Naive B cell (primary cell): ENCODE results near the gene COG1. TPM values are rescaled to one million over a fixed set of nuclear protein-coding genes. Genes with fewer than 3 reads are reported as not detected.
A peak's percentile ranks its signal among the peaks of the same experiment; 100 is the strongest.
"Not testable (repeated sequence)": the region's sequence is repeated elsewhere in the genome, so short reads cannot be mapped to it uniquely, and the experiment has no call there.

Experiments used
- ATAC-seq, 2 donors: fragments of 150-1000 bp; cut with Tn5 transposase; 2 replicates each; pipeline ENCODE4 v1.10.0; 2021; ENCODE audit warnings: low read depth in 2 of 2, mild to moderate bottlenecking in 2 of 2, moderate library complexity in 2 of 2
- DNase-seq: peaks from one replicate; pipeline ENCODE4 v3.0.0; 2022
- H3K27ac Mint-ChIP-seq, 6 donors: one replicate each; pipeline ENCODE4 v1.8.0; 2020 to 2022; ENCODE audit warnings: mild to moderate bottlenecking in 6 of 6, mixed read lengths in 6 of 6, moderate library complexity in 5 of 6, inconsistent platforms in 2 of 6
- H3K27me3 Mint-ChIP-seq, 3 donors: one replicate each; pipeline ENCODE4 v1.8.0; 2021 to 2022; ENCODE audit warnings: mixed read lengths in 3 of 3, mild to moderate bottlenecking in 1 of 3
- H3K36me3 Mint-ChIP-seq, 2 donors: one replicate each; pipeline ENCODE4 v1.8.0; 2020 to 2022; ENCODE audit warnings: mixed read lengths in 2 of 2, inconsistent platforms in 1 of 2, mild to moderate bottlenecking in 1 of 2
- H3K4me1 Mint-ChIP-seq, 3 donors: one replicate each; pipeline ENCODE4 v1.8.0; 2020 to 2022; ENCODE audit warnings: mixed read lengths in 3 of 3, inconsistent platforms in 1 of 3, mild to moderate bottlenecking in 1 of 3, moderate library complexity in 1 of 3
- H3K4me3 Mint-ChIP-seq, 8 donors: one replicate each; pipeline ENCODE4 v1.8.0; 2020 to 2022; ENCODE audit warnings: mild to moderate bottlenecking in 8 of 8, mixed read lengths in 8 of 8, moderate library complexity in 8 of 8, inconsistent platforms in 2 of 8
- H3K9me3 Mint-ChIP-seq, 7 donors: one replicate each; pipeline ENCODE4 v1.8.0; 2020 to 2022; ENCODE audit warnings: mixed read lengths in 7 of 7, mild to moderate bottlenecking in 5 of 7, inconsistent platforms in 2 of 7, moderate library complexity in 1 of 7
- polyA plus RNA-seq, 6 donors: library from polyadenylated mRNA; unstranded; fragments of 300-500 nt; fragmentation: Illumina TruSeq; gene quantifications; one replicate each; pipeline ENCODE4 v1.2.3, GENCODE V29; 2021; ENCODE audit warnings: low read depth in 6 of 6

COG1 gene, protein sequence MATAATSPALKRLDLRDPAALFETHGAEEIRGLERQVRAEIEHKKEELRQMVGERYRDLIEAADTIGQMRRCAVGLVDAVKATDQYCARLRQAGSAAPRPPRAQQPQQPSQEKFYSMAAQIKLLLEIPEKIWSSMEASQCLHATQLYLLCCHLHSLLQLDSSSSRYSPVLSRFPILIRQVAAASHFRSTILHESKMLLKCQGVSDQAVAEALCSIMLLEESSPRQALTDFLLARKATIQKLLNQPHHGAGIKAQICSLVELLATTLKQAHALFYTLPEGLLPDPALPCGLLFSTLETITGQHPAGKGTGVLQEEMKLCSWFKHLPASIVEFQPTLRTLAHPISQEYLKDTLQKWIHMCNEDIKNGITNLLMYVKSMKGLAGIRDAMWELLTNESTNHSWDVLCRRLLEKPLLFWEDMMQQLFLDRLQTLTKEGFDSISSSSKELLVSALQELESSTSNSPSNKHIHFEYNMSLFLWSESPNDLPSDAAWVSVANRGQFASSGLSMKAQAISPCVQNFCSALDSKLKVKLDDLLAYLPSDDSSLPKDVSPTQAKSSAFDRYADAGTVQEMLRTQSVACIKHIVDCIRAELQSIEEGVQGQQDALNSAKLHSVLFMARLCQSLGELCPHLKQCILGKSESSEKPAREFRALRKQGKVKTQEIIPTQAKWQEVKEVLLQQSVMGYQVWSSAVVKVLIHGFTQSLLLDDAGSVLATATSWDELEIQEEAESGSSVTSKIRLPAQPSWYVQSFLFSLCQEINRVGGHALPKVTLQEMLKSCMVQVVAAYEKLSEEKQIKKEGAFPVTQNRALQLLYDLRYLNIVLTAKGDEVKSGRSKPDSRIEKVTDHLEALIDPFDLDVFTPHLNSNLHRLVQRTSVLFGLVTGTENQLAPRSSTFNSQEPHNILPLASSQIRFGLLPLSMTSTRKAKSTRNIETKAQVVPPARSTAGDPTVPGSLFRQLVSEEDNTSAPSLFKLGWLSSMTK
- polyA plus RNA-seq = 10 to 100 TPM in 4 of 6 donors, 1 to 10 TPM in 2; 3.9 to 19.9 (median 14.9) TPM

- ATAC-seq = peak; percentile 85 to 86
- peaks cover 16 to 30% (median 29%) of the 10 kb centered on the region in 3 donors for H3K4me1 Mint-ChIP-seq
- no peaks in the 10 kb centered on the region for H3K9me3 Mint-ChIP-seq
- peak; percentile 75 for DNase-seq
- peaks cover 8 to 17% of the 10 kb centered on the region in 2 donors for H3K36me3 Mint-ChIP-seq
- H3K27ac Mint-ChIP-seq = peak within 1 kb of the TSS; percentile 88 to 98 (median 97)
- no peaks in the 10 kb centered on the region for H3K27me3 Mint-ChIP-seq
- peak within 1 kb of the TSS; percentile 90 to 98 (median 96) for H3K4me3 Mint-ChIP-seq
Measured at GRCh38 chr17:73192894-73193701, at the start of gene COG1. TSS of gene COG1 (plus strand) at chr17:73193055. CDS start at chr17:73193070, 15 bp downstream.

- peaks cover 3 to 22% (median 11%) of the 10 kb centered on the region in 7 donors for H3K9me3 Mint-ChIP-seq
- not testable (repeated sequence) for DNase-seq, H3K36me3 Mint-ChIP-seq, H3K27ac Mint-ChIP-seq, H3K4me3 Mint-ChIP-seq, ATAC-seq
- H3K4me1 Mint-ChIP-seq = peaks cover 10 to 21% (median 11%) of the 10 kb centered on the region in 3 donors
- peaks cover 29 to 62% (median 43%) of the 10 kb centered on the region in 3 donors for H3K27me3 Mint-ChIP-seq
Measured at GRCh38 chr17:73144209-73144608, 48.6 kb upstream of the COG1 start.

DNA sequence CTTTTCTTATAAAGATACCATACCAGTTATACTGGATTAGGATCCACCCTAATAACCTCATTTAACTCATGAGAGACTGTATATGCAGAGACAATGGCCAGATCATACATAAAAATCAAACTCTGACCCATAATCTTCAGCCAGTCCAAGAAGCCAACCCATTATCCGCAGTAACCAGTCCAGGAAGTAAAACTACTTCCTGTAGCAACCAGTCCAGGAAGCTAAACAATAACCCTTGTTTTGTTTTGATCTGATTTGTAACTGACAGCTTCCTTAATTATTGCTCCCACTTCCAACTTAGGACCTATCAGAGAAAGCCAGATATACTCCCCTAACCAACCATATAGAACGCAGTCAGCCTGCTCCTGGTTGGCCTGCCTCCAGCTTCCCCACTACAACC, 47.2 kb upstream of the COG1 start:
- H3K27ac Mint-ChIP-seq = no peak overlapping the region
- peaks cover 22 to 58% (median 42%) of the 10 kb centered on the region in 3 donors for H3K27me3 Mint-ChIP-seq
- DNase-seq (no peak), ATAC-seq (no peak)
- H3K9me3 Mint-ChIP-seq = peaks cover 3 to 22% (median 14%) of the 10 kb centered on the region in 7 donors
- H3K4me1 Mint-ChIP-seq = peaks cover 11 to 24% (median 13%) of the 10 kb centered on the region in 3 donors
- no peak overlapping the region for H3K4me3 Mint-ChIP-seq
- H3K36me3 Mint-ChIP-seq = peaks cover 4 to 5% of the 10 kb centered on the region in 2 donors

GRCh38 chr17:73147791-73148190, 45.1 kb upstream of the COG1 start:
- peak overlapping the region in 2 of 8 donors; percentile 15 to 74 for H3K4me3 Mint-ChIP-seq
- H3K27ac Mint-ChIP-seq, ATAC-seq, DNase-seq, H3K36me3 Mint-ChIP-seq: not testable (repeated sequence)
- peaks cover 17 to 37% (median 30%) of the 10 kb centered on the region in 3 donors for H3K4me1 Mint-ChIP-seq
- peaks cover 19 to 45% (median 42%) of the 10 kb centered on the region in 3 donors for H3K27me3 Mint-ChIP-seq
- H3K9me3 Mint-ChIP-seq = peaks cover 6 to 26% (median 14%) of the 10 kb centered on the region in 7 donors

- Mint-ChIP-seq H3K27ac (peak overlapping the region in 3 of 6 donors; percentile 71 to 77 (median 76)), H3K4me3 (peak overlapping the region in 1 of 8 donors; percentile 44), H3K4me1 (peaks cover 13 to 33% (median 30%) of the 10 kb centered on the region in 3 donors), H3K27me3 (peaks cover 13 to 42% (median 41%) of the 10 kb centered on the region in 3 donors), H3K36me3 (peaks cover 4 to 5% of the 10 kb centered on the region in 2 donors), H3K9me3 (peaks cover 6 to 23% (median 14%) of the 10 kb centered on the region in 7 donors)
- DNase-seq = no peak
- no peak for ATAC-seq
Measured at GRCh38 chr17:73148540-73149334, 44.1 kb upstream of the COG1 start.

DNA sequence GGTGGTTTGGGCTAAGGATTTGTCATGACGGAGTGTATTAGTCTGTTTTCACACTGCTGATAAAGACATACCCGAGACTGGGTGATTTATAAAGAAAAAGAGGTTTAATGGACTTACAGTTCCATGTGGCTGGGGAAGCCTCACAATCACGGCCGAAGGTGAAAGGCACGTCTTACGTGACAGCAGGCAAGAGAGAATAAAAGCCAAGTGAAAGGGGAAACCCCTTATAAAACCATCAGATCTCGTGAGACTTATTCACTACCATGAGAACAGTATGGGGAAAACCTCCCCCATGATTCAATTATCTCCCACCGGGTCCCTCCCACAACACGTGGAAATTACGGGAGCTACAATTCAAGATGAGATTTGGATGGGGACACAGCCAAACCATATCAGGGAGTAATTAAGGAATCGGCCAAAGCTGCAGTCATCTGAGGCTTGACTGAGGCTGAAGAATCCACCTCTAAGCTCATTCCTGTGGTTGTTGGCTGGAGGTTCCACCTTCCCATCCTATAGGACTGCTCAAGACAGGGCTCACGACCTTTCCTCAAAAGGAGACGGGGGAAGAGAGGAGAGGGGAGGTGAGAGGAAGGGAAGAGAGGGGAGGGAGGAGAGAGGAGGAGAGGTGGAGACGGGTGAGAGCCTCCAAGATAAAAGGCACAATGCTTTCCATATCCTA, 42.1 kb upstream of the COG1 start:
- H3K9me3 Mint-ChIP-seq, DNase-seq, H3K36me3 Mint-ChIP-seq, ATAC-seq: not testable (repeated sequence)
- Mint-ChIP-seq H3K4me3 (peak overlapping the region in 1 of 8 donors; percentile 32), H3K27me3 (peaks cover 7 to 33% (median 25%) of the 10 kb centered on the region in 3 donors), H3K4me1 (peaks cover 13 to 37% (median 32%) of the 10 kb centered on the region in 3 donors), H3K27ac (peak overlapping the region in 2 of 6 donors; percentile 63 to 92)

DNA sequence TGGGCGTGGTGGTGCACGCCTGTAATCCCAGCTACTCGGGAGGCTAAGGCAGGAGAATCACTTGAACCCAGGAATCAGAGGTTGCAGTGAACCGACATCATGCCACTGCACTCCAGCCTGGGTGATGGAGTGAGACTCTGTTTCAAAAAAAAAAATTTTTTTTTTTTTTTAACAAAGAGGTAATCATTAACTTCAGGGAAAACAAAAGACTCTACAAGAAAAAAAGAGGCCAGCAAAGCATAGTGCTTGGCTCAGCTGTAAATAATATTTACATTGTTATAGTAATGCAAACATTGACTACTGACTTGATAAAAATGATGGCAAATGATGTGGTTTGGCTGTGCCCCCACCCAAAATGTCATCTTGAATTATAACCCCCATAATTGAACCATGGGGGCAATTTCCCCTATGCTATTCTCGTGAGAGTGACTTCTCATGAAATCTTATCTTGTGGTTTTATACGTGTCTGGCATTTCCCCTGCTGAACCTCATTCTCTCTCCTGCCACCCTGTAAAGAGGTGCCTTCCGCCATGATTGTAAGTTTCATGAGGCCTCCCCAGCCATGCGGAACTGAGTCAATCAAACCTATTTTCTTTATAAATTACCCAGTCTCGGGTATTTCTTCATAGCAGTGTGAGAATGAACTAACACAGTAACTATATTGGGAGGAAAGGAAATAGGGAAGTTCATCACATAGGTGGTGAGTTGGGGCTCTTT, 40.8 kb upstream of the COG1 start:
- DNase-seq (peak; percentile 15), ATAC-seq (peak; percentile 71 to 76)
- Mint-ChIP-seq H3K4me1 (peaks cover 19 to 36% (median 32%) of the 10 kb centered on the region in 3 donors), H3K36me3 (peaks cover 0 to 5% of the 10 kb centered on the region in 2 donors), H3K27ac (peak overlapping the region in 4 of 6 donors; percentile 21 to 64 (median 56)), H3K4me3 (peak overlapping the region in 2 of 8 donors; percentile 40 to 75), H3K27me3 (peaks cover 4 to 24% (median 23%) of the 10 kb centered on the region in 3 donors), H3K9me3 (peaks cover 0 to 6% (median 5%) of the 10 kb centered on the region in 7 donors)

- Mint-ChIP-seq H3K4me1 (peaks cover 13 to 32% (median 18%) of the 10 kb centered on the region in 3 donors), H3K27ac (no peak overlapping the region), H3K4me3 (no peak overlapping the region), H3K9me3 (peaks cover 0 to 5% (median 0%) of the 10 kb centered on the region in 7 donors), H3K36me3 (no peaks in the 10 kb centered on the region), H3K27me3 (peaks cover 9 to 30% (median 21%) of the 10 kb centered on the region in 3 donors)
- DNase-seq (no peak), ATAC-seq (no peak)
Measured at GRCh38 chr17:73155410-73156165, 37.3 kb upstream of the COG1 start.

- Mint-ChIP-seq H3K27ac (peak overlapping the region in 1 of 6 donors; percentile 26), H3K9me3 (peaks cover 0 to 3% (median 0%) of the 10 kb centered on the region in 7 donors), H3K4me3 (no peak overlapping the region), H3K4me1 (peaks cover 11 to 26% (median 13%) of the 10 kb centered on the region in 3 donors), H3K27me3 (peaks cover 16 to 37% (median 28%) of the 10 kb centered on the region in 3 donors), H3K36me3 (no peaks in the 10 kb centered on the region)
- peak; percentile 32 for DNase-seq
- peak; percentile 53 to 63 for ATAC-seq
Measured at GRCh38 chr17:73156166-73156840, 36.6 kb upstream of the COG1 start.
